A673 (cell line): Measurements from ENCODE around the gene MBD3L2. TPM values are rescaled to one million over a fixed set of nuclear protein-coding genes. Genes with fewer than 3 reads are reported as not detected.
"Not testable (repeated sequence)": the region's sequence is repeated elsewhere in the genome, so short reads cannot be mapped to it uniquely, and the experiment has no call there.

ENCODE experiments used
- BruUV-seq: library from RNA; stranded (reverse); fragments of 400-500 nt; replicated peaks from 2 replicates; lab custom pipeline; 2021; lab: Mats Ljungman, UMichigan
- CTCF ChIA-PET: fragments of 300-600 bp; sonication (Branson Sonifier 250); formaldehyde crosslinking; loops from one replicate; lab custom pipeline; 2022; ENCODE audit warnings: antibody characterized with exemption; lab: Charles Lee
- POLR2A ChIA-PET: fragments of 300-600 bp; sonication (Branson Sonifier 250); formaldehyde crosslinking; loops from one replicate; lab custom pipeline; 2022; ENCODE audit warnings: antibody characterized with exemption; ENCODE audit not compliant: low non-redundant PET; lab: Charles Lee
- DNase-seq: peaks from one replicate; pipeline ENCODE4 v3.0.0-alpha.2; 2015; ENCODE audit warnings: low spot score
- H3K27ac ChIP-seq: fragments of 200-600 bp; sonication (generic); 2 replicates; pipeline ENCODE4 v1.5.1; 2016; ENCODE audit warnings: mixed run types, low read depth, mild to moderate bottlenecking, mixed read lengths, antibody characterized with exemption, low read length; ENCODE audit not compliant: poor library complexity, severe bottlenecking
- H3K27me3 ChIP-seq: fragments of 200-600 bp; sonication (generic); replicated peaks from 2 replicates; pipeline ENCODE4 v1.6.1; 2017; ENCODE audit warnings: mixed run types, low read depth, mild to moderate bottlenecking, mixed read lengths, antibody characterized with exemption, low read length; ENCODE audit not compliant: insufficient read depth, poor library complexity
- H3K36me3 ChIP-seq: fragments of 200-600 bp; sonication (generic); 2 replicates; pipeline ENCODE4 v1.6.1; 2016; ENCODE audit warnings: mixed run types, mild to moderate bottlenecking, mixed read lengths, antibody characterized with exemption, low read length; ENCODE audit not compliant: insufficient read depth, poor library complexity, severe bottlenecking
- H3K4me1 ChIP-seq: fragments of 200-600 bp; sonication (generic); 2 replicates; pipeline ENCODE4 v1.6.1; 2017; ENCODE audit warnings: mixed run types, mild to moderate bottlenecking, mixed read lengths, antibody characterized with exemption, low read length; ENCODE audit not compliant: insufficient read depth, poor library complexity, severe bottlenecking
- H3K4me3 ChIP-seq: fragments of 200-600 bp; sonication (generic); 2 replicates; pipeline ENCODE4 v1.5.1; 2016; ENCODE audit warnings: low read depth, mixed run types, mild to moderate bottlenecking, mixed read lengths, low read length; ENCODE audit not compliant: poor library complexity, severe bottlenecking
- H3K9me3 ChIP-seq: fragments of 200-600 bp; sonication (generic); 2 replicates; pipeline ENCODE4 v1.6.1; 2016; ENCODE audit warnings: mixed run types, low read depth, mild to moderate bottlenecking, mixed read lengths, antibody characterized with exemption, low read length; ENCODE audit not compliant: poor library complexity, severe bottlenecking
- intact Hi-C: fragments of 100-400 bp; cut with micrococcal nuclease; formaldehyde crosslinking; loops from one replicate; pipeline ENCODE4 v1.10.0; 2022; ENCODE audit not compliant: unreplicated experiment
- total RNA-seq: library from RNA; stranded (reverse); gene quantifications from 2 replicates; pipeline ENCODE4 v1.2.3, GENCODE V29; 2021

The MBD3L2 gene
- total RNA-seq, 1 experiment from 2014 or later: not detected

- H3K27ac ChIP-seq, DNase-seq, BruUV-seq, H3K4me1 ChIP-seq, H3K9me3 ChIP-seq, H3K4me3 ChIP-seq, CTCF ChIA-PET, intact Hi-C loops, H3K27me3 ChIP-seq, H3K36me3 ChIP-seq, POLR2A ChIA-PET: not testable (repeated sequence)
Measured at GRCh38 chr19:7030278-7030677, 18.8 kb upstream of the MBD3L2 start, which contains the start of gene MBD3L5. MBD3L5 (plus strand) TSS chr19:7030578; CDS start chr19:7030612, 34 bp downstream.

GRCh38 chr19:7040079-7040478 is 9.0 kb upstream of the MBD3L2 start, which contains the start of gene MBD3L4:
MBD3L4 (minus strand) TSS chr19:7040179; CDS start chr19:7040144, 35 bp downstream.
- POLR2A ChIA-PET, H3K36me3 ChIP-seq, CTCF ChIA-PET, BruUV-seq, H3K4me3 ChIP-seq, H3K27ac ChIP-seq, DNase-seq, H3K9me3 ChIP-seq, intact Hi-C loops, H3K4me1 ChIP-seq, H3K27me3 ChIP-seq: not testable (repeated sequence)

GRCh38 chr19:7041563-7041962 is 7.6 kb upstream of the MBD3L2 start:
- BruUV-seq, H3K27me3 ChIP-seq, POLR2A ChIA-PET, H3K27ac ChIP-seq, H3K4me3 ChIP-seq, H3K36me3 ChIP-seq, H3K9me3 ChIP-seq, DNase-seq, CTCF ChIA-PET, intact Hi-C loops, H3K4me1 ChIP-seq: not testable (repeated sequence)

GRCh38 chr19:7051421-7051820 is 2.3 kb downstream of the MBD3L2 start:
- H3K27ac ChIP-seq, BruUV-seq, H3K4me1 ChIP-seq, intact Hi-C loops, H3K27me3 ChIP-seq, H3K4me3 ChIP-seq, H3K36me3 ChIP-seq, H3K9me3 ChIP-seq, CTCF ChIA-PET, DNase-seq, POLR2A ChIA-PET: not testable (repeated sequence)

- H3K36me3 ChIP-seq, CTCF ChIA-PET, intact Hi-C loops, H3K4me3 ChIP-seq, BruUV-seq, H3K27ac ChIP-seq, DNase-seq, H3K9me3 ChIP-seq, POLR2A ChIA-PET, H3K4me1 ChIP-seq, H3K27me3 ChIP-seq: not testable (repeated sequence)
Measured at GRCh38 chr19:7052896-7053295, 3.8 kb downstream of the MBD3L2 start.

GRCh38 chr19:7054635-7055368 is 5.7 kb downstream of the MBD3L2 start:
- POLR2A ChIA-PET, BruUV-seq, DNase-seq: not testable (repeated sequence)

GRCh38 chr19:7055679-7056078 is 6.6 kb downstream of the MBD3L2 start:
- BruUV-seq, H3K9me3 ChIP-seq, DNase-seq, intact Hi-C loops, H3K27ac ChIP-seq, POLR2A ChIA-PET, H3K27me3 ChIP-seq, H3K4me3 ChIP-seq, H3K36me3 ChIP-seq, H3K4me1 ChIP-seq, CTCF ChIA-PET: not testable (repeated sequence)

More at GRCh38 chr19:7054635-7055368, 5.7 kb downstream of the MBD3L2 start:
- H3K27me3 ChIP-seq, H3K36me3 ChIP-seq, H3K4me3 ChIP-seq, CTCF ChIA-PET, H3K4me1 ChIP-seq, intact Hi-C loops, H3K9me3 ChIP-seq, H3K27ac ChIP-seq: not testable (repeated sequence)
